GM19099 (cell line): ENCODE results near the gene RASA3.

ENCODE experiments used
- POLR2A ChIP-seq: IDR thresholded peaks from 3 replicates; pipeline ENCODE4 v1.6.1; 2011; ENCODE audit warnings: low read depth; ENCODE audit not compliant: insufficient read length; ENCODE audit errors: extremely low read depth

RASA3 gene

DNA sequence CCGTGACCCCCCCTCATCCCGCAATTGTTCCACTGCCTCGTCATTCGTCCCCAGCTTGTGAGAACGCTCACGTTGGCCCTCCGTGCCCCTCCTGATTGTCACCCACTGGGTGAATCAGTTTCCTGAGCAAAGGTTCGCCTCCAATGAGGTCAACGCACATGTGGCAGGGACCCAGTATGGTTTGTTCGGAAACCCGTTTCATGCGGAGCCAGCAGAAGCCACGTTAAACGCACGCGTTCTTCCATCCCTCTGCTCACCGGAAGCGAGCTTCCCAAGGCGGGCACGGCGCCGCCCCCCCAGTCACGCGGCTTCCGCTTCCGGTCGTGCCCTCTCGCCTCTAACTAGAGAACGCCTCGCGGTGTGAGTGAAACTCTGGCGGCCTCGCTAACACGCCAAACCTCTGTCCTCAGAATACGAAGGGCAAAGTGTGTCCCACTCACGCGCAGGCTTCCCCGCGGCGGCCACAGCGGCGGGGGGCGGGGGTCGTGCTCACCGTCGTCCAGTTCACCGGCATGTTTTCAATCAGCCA lies 28.7 kb upstream of the RASA3 start:
- no peak for TF ChIP-seq POLR2A

DNA sequence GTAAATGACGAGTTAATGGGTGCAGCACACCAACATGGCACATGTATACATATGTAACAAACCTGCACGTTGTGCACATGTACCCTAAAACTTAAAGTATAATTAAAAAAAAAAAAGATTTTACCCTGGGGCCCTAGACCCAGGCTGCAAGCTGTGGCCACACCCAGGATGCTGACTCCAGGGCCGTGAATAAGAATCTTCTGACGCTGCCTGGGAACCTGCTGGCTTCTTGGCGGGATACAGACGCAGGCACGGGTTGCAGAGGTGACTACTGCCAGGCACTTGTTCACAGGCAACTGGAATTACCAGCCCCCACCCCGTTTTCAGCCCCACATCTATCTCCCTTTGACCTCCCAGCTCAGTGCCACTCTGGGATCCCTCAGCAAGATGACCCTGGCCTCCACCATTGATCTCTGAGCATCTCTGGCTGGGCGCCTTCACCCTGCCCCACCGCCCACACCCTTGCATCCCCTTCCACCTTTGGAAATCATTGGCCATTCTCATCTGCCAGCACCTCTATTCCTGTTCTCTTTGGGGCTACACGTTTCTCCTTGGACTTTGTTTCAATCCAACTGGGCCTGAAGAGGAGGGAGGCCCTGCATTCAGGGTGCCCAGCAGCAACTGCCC lies 25.6 kb upstream of the RASA3 start:
- TF ChIP-seq POLR2A, result no peak

- TF ChIP-seq POLR2A, result no peak
Observed at GRCh38 chr13:114155926-114156883, 23.8 kb upstream of the RASA3 start.

- no peak for TF ChIP-seq POLR2A
Observed at GRCh38 chr13:114155320-114155719, 22.9 kb upstream of the RASA3 start.

- TF ChIP-seq POLR2A, result no peak
Observed at GRCh38 chr13:114154476-114154875, 22.1 kb upstream of the RASA3 start.

DNA sequence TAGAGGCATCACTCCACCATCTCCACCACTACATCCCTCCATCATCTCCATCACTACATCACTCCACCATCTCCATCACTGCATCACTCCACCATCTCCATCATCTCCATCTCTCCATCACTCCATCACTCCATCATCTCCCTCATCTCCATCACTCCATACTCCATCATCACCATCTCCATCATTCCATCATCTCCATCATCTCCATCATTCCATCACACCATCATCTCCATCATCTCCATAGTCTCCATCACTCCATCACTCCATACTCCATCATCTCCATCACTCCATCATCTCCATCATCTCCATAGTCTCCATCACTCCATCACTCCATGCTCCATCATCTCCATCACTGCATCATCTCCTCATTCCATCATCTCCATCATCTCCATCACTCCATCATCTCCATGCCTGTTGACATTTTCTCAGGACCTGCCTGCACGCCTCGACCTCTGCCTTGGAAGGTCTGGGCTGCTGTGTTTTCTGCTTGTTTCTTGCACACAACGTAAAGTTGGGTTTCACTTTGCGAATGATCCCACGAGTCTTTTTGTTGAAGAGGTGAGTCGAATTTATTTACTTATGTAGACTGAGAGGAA lies 21.2 kb upstream of the RASA3 start:
- TF ChIP-seq POLR2A, result no peak

- TF ChIP-seq POLR2A, result no peak
Observed at GRCh38 chr13:114152831-114153371, 20.5 kb upstream of the RASA3 start.

GRCh38 chr13:114152285-114152645 lies 19.8 kb upstream of the RASA3 start:
- no peak for TF ChIP-seq POLR2A

DNA sequence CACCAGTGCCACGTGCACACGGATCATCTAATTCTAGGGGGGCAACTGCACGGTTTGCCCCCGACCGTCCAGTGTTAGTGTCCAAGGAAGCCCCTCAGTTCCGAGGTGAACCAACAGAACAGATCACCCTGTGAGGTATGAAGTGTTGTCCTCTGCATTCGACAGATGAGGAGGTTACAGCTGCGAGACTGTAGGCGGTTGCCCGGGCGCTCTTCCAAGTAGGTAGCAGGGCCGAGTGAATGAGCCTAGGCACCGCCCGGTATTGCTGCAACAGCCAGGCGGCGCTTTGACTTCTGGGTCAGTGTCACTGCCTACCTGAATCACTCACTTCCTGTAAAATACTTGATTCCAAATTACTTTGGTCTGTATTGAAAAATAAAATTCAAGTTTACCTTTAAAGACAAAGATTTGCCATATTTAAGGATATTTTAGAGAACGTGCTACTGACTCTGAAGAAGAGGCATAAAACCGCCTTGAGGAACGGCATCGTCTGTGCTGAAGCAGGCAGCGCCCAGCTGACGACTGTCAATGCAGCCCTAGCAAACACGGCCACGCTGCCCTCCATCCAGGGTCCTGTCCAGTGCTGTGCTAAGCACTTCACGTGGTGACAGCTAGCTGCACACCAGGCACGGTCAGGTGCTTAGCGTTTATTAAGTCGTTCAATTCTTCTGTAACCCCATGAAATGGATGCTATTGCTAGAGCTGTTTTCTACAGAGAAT lies 19.3 kb upstream of the RASA3 start:
- no peak for TF ChIP-seq POLR2A

GRCh38 chr13:114151031-114151430 lies 18.6 kb upstream of the RASA3 start:
- TF ChIP-seq POLR2A, result no peak

GRCh38 chr13:114149774-114150740 lies 17.6 kb upstream of the RASA3 start:
- no peak for TF ChIP-seq POLR2A

DNA sequence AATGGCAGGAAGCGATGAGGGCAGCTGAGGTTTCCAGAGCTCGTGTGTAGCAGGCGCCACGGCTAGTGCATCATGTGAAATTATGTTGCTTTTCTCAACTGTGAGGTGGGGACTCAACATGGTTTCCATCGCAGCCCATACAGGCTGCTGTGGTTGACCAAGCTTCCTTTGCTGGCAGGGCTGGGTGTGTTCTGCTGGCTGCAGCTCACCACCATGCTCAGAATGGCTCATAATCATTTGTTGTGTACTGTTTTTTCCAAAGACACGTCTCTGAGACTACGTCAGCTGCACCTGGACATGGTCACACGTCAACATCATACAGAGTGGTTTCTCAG lies 16.1 kb upstream of the RASA3 start:
- no peak for TF ChIP-seq POLR2A

DNA sequence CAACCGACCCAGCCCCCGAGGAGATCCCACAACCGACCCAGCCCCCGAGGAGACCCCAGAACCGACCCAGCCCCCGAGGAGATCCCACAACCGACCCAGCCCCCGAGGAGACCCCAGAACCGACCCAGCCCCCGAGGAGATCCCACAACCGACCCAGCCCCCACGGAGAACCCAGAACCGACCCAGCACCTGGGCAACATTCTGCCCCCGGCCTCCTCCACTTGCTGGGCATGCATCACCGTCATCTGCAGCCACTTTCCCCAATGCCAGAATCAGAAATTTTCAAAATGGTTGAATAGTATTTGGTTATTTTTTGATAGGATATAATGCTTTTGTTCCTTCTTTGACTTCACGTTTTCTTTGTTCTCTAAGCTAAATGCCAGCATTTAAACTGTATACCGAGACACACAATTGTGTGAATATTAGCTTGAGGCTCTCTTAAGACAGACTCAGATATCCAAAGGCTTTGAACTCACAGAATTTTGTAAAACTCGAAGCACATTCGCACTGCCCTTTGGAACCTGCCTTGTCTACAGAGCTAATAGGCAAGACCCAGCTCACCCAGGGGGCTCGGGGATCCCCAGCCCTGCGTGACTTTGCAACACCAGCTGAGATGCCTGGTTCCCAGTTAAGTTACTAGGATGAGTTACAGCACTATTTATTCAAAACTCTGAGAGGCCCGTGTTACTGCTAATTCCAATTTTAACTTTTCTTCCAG lies 15.5 kb upstream of the RASA3 start:
- no peak for TF ChIP-seq POLR2A
